Measurements from ENCODE around the gene NKX6-1.

NKX6-1 gene

GRCh38 chr4:84477738-84478137 lies 21.4 kb downstream of the NKX6-1 start:
- no peak for DNase-seq (ENCODE audit: low read depth in 2 of 2)

GRCh38 chr4:84474107-84474506 lies 25.0 kb downstream of the NKX6-1 start:
- no peak for DNase-seq (ENCODE audit: low read depth in 2 of 2)

- no peak for DNase-seq (ENCODE audit: low read depth in 2 of 2)
Measured at GRCh38 chr4:84472154-84472553, 26.9 kb downstream of the NKX6-1 start.

- DNase-seq (ENCODE audit: low read depth in 2 of 2) = no peak
Measured at GRCh38 chr4:84470204-84470785, 28.8 kb downstream of the NKX6-1 start.

GRCh38 chr4:84467601-84468000 lies 31.5 kb downstream of the NKX6-1 start:
- no peak for DNase-seq (ENCODE audit: low read depth in 2 of 2)

GRCh38 chr4:84459783-84460182 lies 39.3 kb downstream of the NKX6-1 start:
- DNase-seq (ENCODE audit: low read depth in 2 of 2) = no peak

- no peak for DNase-seq (ENCODE audit: low read depth in 2 of 2)
Measured at GRCh38 chr4:84456157-84456556, 42.9 kb downstream of the NKX6-1 start.

GRCh38 chr4:84455697-84456096 lies 43.4 kb downstream of the NKX6-1 start:
- no peak for DNase-seq (ENCODE audit: low read depth in 2 of 2)

GRCh38 chr4:84451546-84451945 lies 47.5 kb downstream of the NKX6-1 start:
- no peak for DNase-seq (ENCODE audit: low read depth in 2 of 2)

- no peak for DNase-seq (ENCODE audit: low read depth in 2 of 2)
Measured at GRCh38 chr4:84443523-84443922, 55.6 kb downstream of the NKX6-1 start.

GRCh38 chr4:84442778-84443177 lies 56.3 kb downstream of the NKX6-1 start:
- DNase-seq (ENCODE audit: low read depth in 2 of 2) = no peak

Data from activated CD8-positive, alpha-beta memory T cell treated with anti-CD3 and anti-CD28 coated beads for 4 hours (primary cell).